ENCODE results near the gene TRPM3.

The TRPM3 gene

DNA sequence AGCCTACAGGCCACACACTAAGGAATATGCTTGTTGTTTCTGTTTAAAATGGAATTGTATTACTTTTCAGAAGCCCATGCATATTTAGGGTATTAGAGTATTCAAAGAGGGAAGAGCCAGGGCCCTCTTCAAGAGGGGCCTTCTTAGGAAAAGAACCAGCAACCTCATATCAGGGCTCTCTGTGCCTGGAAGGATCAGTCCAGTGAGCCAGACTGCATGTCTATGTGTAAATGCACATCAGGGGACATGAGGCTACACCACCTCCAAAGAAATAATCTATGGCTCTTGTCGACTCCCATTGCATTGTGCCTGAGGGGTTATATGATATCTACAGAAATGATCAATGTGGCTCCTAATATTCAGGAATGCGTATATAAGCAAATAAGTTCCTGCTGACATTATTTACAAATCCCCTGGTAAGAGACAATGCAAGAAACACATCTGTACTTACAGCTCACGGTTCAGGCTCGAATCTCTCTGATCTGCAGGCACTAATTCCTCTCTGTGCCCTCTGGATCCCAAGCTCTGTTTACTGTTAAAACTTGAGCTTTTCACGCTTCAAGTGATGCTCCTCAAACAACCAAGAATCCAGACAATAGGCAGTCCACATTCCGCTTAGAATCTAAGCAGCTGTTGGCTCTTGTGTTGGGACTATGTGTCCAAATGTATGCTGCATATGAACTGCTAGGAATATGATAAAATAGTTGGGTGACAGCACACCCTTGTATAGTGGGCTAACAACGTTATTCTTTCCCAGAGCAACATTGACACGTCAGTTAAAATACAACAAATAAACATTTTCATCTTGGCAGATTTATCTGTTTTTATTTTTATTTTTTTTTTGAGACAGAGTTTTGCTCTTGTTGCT is 556.7 kb downstream of the TRPM3 start:
- TF ChIP-seq, protein P1, sequence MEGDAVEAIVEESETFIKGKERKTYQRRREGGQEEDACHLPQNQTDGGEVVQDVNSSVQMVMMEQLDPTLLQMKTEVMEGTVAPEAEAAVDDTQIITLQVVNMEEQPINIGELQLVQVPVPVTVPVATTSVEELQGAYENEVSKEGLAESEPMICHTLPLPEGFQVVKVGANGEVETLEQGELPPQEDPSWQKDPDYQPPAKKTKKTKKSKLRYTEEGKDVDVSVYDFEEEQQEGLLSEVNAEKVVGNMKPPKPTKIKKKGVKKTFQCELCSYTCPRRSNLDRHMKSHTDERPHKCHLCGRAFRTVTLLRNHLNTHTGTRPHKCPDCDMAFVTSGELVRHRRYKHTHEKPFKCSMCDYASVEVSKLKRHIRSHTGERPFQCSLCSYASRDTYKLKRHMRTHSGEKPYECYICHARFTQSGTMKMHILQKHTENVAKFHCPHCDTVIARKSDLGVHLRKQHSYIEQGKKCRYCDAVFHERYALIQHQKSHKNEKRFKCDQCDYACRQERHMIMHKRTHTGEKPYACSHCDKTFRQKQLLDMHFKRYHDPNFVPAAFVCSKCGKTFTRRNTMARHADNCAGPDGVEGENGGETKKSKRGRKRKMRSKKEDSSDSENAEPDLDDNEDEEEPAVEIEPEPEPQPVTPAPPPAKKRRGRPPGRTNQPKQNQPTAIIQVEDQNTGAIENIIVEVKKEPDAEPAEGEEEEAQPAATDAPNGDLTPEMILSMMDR (IDR thresholded peaks at IDR 0.05): no peak

DNA sequence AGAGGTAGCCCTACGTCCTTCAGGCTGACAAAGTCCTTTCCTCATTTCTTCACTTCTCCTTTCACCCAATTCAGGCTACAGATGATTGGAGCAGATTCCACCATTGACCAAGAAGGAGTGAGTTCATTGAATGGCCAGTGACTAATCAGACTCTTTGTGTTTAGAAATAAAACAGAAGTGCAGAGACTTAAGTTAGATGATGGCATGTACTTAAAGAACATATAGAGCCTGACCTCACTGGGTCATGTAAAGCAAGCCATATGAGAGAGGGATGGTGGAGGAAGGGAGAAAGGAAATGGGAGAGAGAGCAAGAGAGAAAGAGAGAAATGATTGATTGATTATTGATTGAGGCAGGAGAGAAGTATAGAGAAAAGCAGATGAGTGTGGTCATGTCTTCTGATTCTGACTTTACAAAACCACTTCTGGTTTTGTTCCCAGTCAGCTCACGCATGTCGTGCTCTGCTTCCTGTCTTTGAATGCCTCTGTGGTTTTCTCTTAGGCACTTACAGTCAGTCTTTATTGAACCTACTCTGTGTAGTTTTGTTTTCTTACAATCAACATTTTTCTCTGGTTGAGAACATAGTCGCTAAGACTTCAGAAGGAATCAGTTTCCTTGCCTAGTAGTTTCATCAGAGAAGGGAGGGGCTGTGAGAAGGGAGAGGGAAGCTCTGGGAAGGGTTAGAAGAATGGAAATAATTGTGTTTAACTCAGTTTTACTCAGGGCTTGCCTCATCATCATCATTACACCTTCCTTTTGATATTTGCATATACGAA is 557.8 kb downstream of the TRPM3 start:
- TF ChIP-seq, protein P1 (IDR thresholded peaks at IDR 0.05): no peak

DNA sequence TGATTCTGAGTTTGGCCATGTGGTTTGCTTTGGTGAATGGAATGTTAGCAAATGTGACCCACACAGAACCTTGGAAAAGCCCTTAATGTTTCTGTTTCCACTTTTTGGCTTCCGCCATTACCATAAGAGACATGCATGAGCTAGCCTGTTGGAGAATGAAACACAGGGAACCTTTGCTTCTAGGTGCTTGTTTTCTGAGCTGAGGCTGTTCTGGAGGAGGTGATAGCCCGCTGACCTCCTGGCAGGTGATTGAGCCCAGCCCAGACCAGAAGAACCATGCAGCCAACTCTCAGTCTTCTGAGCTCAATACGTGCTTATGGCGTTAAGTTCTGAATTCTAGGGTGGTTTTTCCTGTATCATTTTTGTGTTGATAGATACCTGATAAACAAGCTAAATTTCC is 558.4 kb downstream of the TRPM3 start:
- TF ChIP-seq, protein P1 (IDR thresholded peaks at IDR 0.05): no peak

DNA sequence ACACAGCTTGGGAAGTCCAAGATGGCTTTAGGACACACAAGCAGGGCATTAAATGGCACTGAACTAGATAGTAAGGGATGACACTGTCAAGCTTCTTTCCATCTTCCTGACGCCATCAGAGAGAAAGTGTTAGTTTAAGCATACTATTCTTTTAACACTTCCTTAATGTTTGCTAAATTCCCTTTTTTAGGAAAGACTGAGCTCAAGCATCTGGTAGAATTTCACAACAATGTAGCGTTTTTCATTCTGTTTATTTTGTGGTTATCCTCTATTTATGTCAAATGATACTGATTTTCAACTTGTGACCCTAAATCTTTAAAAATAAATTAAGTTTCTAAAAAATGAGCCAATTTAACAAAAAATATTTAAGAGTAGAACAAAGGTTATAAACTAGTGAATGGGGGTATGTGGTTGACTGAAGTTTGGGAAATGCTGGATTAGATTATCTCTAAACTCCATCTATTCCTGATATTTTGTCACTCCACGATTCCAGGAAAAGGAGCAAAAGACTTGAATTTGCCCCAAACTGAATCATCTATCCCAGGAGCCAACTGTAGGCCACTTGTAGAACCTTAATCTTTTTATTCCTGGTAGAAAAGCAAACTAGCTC is 559.5 kb downstream of the TRPM3 start:
- TF ChIP-seq, protein P1 (IDR thresholded peaks at IDR 0.05): no peak

DNA sequence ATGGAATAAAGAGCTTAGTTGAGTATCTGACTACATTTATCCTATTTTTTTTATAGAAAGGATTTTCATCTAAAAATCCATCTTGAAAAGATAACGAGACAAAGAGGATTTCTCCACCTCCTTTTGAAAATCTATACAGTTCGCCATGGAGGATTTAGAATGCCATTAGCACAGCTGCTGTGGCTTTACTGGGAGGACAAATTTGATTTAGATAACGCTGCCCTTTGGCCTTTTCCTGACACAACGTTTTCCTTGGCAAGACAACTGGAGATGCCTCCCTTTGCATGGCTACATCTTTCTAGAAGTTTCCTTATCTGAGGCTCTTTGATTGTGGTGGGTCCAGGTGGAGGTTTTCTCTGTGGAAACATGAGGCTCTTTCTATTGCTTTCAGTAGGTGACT is 560.3 kb downstream of the TRPM3 start:
- TF ChIP-seq, protein P1 (IDR thresholded peaks at IDR 0.05): no peak

DNA sequence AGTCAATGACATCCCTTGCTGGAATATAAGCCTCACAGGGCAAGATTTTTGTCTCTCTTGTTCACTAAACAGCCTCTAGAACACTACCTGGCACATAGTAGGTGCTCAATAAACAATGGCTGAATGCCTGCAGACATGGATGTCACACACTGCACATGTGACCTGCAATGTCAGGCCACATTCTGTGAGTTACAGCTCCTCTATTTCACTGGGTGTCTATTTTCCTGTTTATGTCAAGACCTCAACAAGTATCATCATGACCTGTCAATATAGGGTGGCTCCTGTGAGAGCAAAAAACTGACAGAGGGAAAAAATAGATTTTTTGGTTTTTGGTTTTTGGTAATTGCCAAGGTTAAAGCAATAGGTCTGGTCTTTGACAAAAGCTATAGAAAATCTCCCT is 562.3 kb downstream of the TRPM3 start:
- TF ChIP-seq, protein P1 (IDR thresholded peaks at IDR 0.05): no peak

DNA sequence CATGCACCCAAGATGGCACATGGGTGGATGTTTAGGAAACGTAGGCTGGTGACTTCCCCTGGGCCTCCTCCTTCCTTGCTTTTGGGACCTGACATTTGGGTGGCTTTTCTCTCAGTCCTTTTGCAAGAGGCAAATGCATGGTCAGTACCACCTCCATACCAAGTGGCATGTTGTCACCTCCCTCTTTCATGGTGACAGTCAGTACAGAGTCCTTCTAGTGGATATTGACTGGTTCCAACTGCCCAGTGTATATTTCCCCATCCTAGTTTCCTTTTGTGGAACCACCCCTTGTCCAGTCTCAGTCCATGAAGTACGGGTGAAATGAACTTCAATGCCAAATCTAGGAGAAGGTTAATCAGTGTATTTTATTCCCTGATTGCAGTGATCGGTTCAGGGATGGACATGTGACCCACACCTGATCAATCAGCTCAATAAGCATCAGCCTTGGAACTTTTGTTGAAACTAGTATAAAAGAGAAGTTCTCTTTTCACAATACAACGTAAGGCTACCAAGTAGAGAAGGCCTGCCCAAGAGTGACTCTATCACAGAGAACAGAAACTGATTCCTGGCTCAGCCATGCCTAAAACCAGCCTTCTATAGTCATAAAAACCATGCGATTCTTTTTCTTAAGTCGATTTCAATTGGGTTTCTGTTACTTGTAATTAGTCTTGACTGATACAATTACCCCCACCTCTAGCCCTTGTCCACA is 563.6 kb downstream of the TRPM3 start:
- TF ChIP-seq, protein P1 (IDR thresholded peaks at IDR 0.05): no peak

Data from LNCAP (cell line).